GM13977 (cell line): Measurements from ENCODE around the gene RAB22A.
"Not testable (repeated sequence)": the region's sequence is repeated elsewhere in the genome, so short reads cannot be mapped to it uniquely, and the experiment has no call there.

ENCODE experiments used
- DNase-seq: peaks from one replicate; pipeline ENCODE4 v3.0.0; 2012; ENCODE audit warnings: low spot score
- in situ Hi-C: fragments of 300-500 bp; cut with MboI; formaldehyde crosslinking; loops from one replicate; pipeline ENCODE4 v1.12.0; 2022; ENCODE audit warnings: low sequenced_read_pairs, low pct_unique_long_range_greater_than_20kb, mixed read lengths, inconsistent platforms; ENCODE audit not compliant: unreplicated experiment
- TF ChIP-seq, protein P1 (sequence below): IDR thresholded peaks from 2 replicates; pipeline ENCODE4 v1.5.1; 2012; ENCODE audit warnings: mild to moderate bottlenecking, control low read depth; ENCODE audit not compliant: insufficient read depth; ENCODE audit errors: extremely low read depth, missing control alignments

The RAB22A gene

DNA sequence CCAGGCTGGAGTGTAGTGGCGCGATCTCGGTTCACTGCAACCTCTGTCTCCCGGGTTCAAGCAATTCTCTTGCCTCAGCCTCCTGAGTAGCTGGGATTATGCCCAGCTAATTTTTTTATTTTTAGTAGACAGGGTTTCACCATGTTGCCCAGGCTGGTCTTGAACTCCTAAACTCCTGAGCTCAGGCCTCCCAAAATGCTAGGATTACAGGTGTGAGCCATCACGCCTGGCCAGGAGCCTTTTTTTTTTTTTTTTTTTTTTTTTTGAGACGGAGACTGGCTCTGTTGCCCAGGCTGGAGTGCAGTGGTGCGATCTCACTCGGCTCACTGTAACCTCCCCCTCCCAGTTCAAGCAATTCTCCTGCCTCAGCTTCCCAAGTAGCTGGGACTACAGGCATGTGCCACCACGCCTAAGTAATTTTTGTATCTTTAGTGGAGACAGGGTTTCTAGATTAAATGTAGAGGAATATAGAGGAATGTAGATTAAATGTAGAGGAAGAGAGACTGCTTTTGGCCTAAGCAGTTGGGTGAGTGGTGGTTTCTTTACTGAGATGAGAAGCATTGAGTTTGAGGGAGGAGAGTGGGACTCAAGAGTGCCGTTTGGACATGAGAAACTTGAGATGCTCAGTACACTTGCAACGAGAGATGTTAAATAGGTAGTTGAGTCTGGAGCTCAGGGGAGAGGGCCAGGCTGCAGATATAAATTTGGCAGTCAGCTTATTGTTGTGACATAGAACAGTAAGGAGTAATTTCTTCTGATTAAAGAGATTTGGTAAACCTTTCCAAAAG, 96.2 kb downstream of the RAB22A start:
- in situ Hi-C loops = no loop called here
- DNase-seq = no peak
- TF ChIP-seq, protein P1, sequence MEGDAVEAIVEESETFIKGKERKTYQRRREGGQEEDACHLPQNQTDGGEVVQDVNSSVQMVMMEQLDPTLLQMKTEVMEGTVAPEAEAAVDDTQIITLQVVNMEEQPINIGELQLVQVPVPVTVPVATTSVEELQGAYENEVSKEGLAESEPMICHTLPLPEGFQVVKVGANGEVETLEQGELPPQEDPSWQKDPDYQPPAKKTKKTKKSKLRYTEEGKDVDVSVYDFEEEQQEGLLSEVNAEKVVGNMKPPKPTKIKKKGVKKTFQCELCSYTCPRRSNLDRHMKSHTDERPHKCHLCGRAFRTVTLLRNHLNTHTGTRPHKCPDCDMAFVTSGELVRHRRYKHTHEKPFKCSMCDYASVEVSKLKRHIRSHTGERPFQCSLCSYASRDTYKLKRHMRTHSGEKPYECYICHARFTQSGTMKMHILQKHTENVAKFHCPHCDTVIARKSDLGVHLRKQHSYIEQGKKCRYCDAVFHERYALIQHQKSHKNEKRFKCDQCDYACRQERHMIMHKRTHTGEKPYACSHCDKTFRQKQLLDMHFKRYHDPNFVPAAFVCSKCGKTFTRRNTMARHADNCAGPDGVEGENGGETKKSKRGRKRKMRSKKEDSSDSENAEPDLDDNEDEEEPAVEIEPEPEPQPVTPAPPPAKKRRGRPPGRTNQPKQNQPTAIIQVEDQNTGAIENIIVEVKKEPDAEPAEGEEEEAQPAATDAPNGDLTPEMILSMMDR = no peak

DNA sequence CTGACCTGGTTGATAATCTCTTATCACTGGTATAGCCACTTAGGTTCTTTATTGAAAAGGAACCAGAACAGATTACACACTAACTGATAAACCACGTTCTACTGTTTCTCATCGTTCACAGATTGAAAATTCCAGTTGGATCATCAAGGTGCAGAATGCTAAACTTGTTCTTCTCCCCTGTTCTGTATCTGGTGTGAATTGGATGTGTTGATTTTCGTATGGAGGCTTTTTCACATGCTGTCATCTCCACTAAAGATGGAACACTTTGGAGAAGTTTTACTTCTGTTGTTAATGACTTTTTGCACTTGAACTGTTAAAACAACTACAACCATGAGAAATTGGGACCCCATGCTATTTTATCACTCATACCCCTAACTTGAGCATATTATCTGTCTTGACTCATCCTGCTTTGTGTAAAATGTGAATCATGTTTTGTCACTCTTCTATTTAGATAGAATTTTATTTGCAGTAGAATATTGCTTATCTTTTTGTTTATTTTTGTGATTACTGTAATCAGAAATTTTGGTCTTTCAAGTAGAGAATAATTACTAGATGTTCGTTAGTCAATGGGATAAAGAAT, 97.0 kb downstream of the RAB22A start:
- no peak for DNase-seq
- TF ChIP-seq, protein P1 = no peak
- in situ Hi-C loops = no loop called here

DNA sequence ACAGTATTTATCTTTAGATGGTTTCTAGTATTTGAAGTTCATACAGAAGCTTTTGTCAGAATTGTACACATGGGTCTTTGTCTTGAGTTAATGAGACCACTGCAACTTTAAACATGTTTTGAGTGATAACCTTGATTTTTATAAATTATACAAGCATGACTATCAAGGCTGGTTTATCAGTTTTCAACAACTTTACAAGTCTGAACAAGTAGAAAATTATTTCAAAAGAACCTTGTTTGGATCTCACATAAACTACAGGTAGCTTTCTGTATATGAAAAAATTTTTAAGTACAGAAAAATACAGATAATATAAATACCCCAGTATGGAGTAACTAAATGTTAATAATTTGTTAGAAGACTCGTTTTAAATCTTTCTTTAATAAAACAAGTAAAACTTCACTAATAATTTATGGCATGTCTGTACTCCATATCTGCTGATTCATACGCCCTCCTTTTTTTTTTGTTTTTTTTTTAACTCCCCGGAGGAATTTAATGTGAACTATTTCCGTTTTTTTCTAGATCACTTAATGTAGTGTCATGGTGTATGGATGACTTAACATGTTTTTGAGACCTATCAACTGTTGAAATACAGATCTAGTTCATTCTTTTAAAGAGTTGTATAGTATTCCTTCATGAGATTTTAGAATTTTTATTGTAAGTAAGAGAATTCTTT, 97.8 kb downstream of the RAB22A start:
- in situ Hi-C loops = no loop called here
- no peak for DNase-seq
- TF ChIP-seq, protein P1 = no peak

DNA sequence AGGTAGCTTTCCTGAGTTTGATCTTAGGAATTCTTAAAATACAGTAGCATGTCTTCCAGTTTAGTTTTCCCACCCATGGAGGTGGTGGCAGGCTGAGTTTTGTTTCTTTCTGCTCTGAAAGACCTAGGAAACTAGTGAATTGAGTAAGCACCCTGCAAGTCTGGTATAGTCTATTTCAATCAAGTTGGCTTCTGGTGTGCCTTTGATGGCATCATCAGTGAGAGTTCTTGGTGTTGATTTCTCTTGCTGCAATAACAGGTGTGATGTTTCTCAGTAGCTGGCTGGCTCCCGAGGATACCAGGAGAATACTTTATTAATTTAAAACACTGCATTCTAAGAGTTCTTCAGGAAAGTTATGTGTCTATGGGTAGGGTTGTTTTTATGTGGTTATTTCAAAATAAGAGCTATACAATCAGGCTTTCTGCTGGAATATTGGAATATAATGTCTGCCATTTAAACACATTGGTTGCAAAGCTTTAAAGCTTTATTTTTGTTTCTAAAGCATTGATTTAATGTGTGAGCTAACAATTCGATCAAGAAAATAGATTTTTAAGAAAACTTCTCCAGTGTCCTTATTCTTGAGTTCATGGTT, 98.5 kb downstream of the RAB22A start:
- in situ Hi-C loops = no loop called here
- DNase-seq = peak; percentile 65

DNA sequence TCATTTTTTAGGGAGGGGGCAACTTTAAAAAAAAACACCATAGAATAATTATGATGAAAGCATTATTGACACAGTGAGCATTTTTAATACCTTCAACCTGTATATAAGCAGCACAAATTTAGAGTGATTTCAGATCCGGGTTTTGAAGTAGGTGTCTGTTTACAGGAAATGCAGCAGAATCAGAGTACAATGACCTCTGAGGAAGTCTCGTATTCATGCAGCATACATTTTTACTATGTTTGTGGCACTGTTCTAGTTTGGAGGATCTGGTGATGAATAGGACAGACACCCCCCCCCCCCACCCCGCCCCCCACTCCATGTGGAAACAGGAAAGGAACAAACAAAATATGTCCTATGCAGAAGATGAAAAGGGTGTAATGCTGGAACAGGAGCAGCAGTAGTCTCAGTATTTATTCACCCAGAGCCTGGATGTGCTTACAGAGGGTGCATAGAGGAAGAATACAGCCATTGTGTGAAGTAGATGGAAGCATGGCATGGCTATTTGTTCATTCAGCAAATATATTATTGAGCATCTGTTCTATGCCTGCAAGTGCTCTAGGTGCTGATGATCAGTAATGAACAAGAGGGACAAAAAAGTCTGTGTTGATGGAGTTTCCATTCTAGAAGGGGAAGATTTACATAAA, 99.2 kb downstream of the RAB22A start:
- TF ChIP-seq, protein P1 = no peak
- DNase-seq = peak; percentile 48
- in situ Hi-C loops = no loop called here

More for the DNA sequence above, 98.5 kb downstream of the RAB22A start:
- TF ChIP-seq, protein P1 = no peak

DNA sequence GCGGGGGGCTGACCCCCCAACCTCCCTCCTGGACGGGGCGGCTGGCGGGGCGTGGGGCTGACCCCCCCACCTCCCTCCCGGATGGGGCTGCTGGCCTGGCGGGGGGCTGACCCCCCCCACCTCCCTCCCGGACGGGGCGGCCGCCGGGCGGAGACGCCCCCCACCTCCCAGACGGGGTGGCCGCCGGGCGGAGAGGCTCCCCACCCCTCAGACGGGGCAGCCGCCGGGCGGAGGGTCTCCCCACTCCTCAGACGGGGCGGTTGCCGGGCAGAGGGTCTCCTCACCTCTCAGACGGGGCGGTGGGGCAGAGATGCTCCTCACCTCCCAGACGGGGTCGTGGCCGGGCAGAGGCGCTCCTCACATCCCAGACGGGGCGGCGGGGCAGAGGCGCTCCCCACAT, 104.7 kb downstream of the RAB22A start:
- in situ Hi-C loops, DNase-seq: not testable (repeated sequence)

DNA sequence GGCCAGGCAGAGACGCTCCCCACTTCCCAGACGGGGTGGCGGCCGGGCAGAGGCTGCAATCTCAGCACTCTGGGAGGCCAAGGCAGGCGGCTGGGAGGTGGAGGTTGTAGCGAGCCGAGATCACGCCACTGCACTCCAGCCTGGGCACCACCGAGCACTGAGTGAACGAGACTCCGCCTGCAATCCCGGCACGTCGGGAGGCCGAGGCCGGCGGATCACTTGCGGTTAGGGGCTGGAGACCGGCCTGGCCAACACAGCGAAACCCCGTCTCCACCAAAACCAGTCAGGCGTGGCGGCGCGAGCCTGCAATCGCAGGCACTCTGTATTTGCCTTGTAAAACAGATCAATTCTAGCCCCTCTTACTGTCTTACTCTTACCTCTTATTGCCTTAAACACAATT, 105.3 kb downstream of the RAB22A start:
- DNase-seq, in situ Hi-C loops: not testable (repeated sequence)
